Transverse colon (tissue), 4 donors: ENCODE data around the gene DACT2. TPM values are rescaled to one million over a fixed set of nuclear protein-coding genes. Genes with fewer than 3 reads are reported as not detected.

Experiments used
- DNase-seq: peaks from one replicate; pipeline ENCODE4 v3.0.0-alpha.2; 2019
- H3K27ac ChIP-seq, 4 donors: fragments of 200-600 bp; sonication (generic); 2 replicates each; pipeline ENCODE4 v1.5.1; 2016 to 2018; ENCODE audit warnings: inconsistent platforms in 4 of 4
- H3K27me3 ChIP-seq: fragments of 200-600 bp; sonication (generic); 2 replicates; pipeline ENCODE4 v1.5.1; 2017; ENCODE audit warnings: inconsistent platforms
- H3K36me3 ChIP-seq, 4 donors: fragments of 200-600 bp; sonication (generic); 2 replicates each; pipeline ENCODE4 v1.5.1; 2017 to 2019; ENCODE audit warnings: inconsistent platforms in 4 of 4
- H3K4me1 ChIP-seq, 4 donors: fragments of 200-600 bp; sonication (generic); 2 replicates each; pipeline ENCODE4 v1.5.1; 2017 to 2020; ENCODE audit warnings: inconsistent platforms in 4 of 4
- H3K4me3 ChIP-seq, 4 donors: fragments of 200-600 bp; sonication (generic); 1 replicate in 1 of 4; 2 replicates in 3 of 4; pipeline versions ENCODE4 v1.5.1 to v1.6.1; 2017 to 2019; ENCODE audit warnings: inconsistent platforms in 4 of 4
- H3K9me3 ChIP-seq, 2 donors: fragments of 200-600 bp; sonication (generic); 2 replicates each; pipeline ENCODE4 v1.5.1; 2017 to 2019; ENCODE audit warnings: inconsistent platforms in 2 of 2
- EP300 ChIP-seq: sonication (generic); formaldehyde crosslinking; IDR thresholded peaks from one replicate; pipeline ENCODE4 v1.6.1; 2017; ENCODE audit warnings: antibody characterized with exemption, low read depth
- POLR2A ChIP-seq: fragments of 450-650 bp; IDR thresholded peaks from one replicate; pipeline ENCODE4 v1.6.1; 2016; ENCODE audit warnings: antibody characterized with exemption, mild to moderate bottlenecking, moderate library complexity
- POLR2AphosphoS5 ChIP-seq, 3 donors: sonication (generic); formaldehyde crosslinking; IDR thresholded peaks; one replicate each; pipeline ENCODE4 v1.6.1; 2016; ENCODE audit warnings: antibody characterized with exemption in 3 of 3
- WGBS, 2 donors: methylation state at CpG; one replicate each; pipeline ENCODE4 v1.1.5; 2018; ENCODE audit warnings: low coverage in 1 of 2; 5-methylcytosine and 5-hydroxymethylcytosine counted together
- in situ Hi-C, 4 donors: fragments of 200-750 bp; cut with MboI; loops; one replicate each; pipeline versions ENCODE4 v1.15.0 to v1.15.1; 2017; ENCODE audit warnings: low sequenced_read_pairs in 3 of 4, low pct_ligation_motif_present in 1 of 4, low pct_unique_long_range_greater_than_20kb in 1 of 4
- intact Hi-C: fragments of 100-400 bp; cut with DNase I; formaldehyde crosslinking; loops from one replicate; pipeline ENCODE4 v1.15.1; 2023; ENCODE audit warnings: low total_unique reads
- total RNA-seq, 4 donors: library from RNA; depleted of rRNA; stranded (reverse); fragments of >200 nt; gene quantifications; one replicate each; pipeline ENCODE4 v1.1.0, GENCODE V29; 2016
- TF ChIP-seq, protein P1 (sequence below), 5 experiments: fragments of 200-600 bp in 3 of 5; fragments of 450-650 bp in 2 of 5; sonication (generic) in 3 of 5; IDR thresholded peaks; 1 replicate in 2 of 5; 2 replicates in 3 of 5; pipeline ENCODE4 v1.5.1; 2016 to 2017; ENCODE audit warnings: antibody characterized with exemption in 5 of 5, inconsistent platforms in 3 of 5, mild to moderate bottlenecking in 2 of 5, moderate library complexity in 1 of 5

Gene DACT2
- total RNA-seq, 4 donors from 2014 or later: 2.4 to 2.6 TPM; not detected in 2

DNA sequence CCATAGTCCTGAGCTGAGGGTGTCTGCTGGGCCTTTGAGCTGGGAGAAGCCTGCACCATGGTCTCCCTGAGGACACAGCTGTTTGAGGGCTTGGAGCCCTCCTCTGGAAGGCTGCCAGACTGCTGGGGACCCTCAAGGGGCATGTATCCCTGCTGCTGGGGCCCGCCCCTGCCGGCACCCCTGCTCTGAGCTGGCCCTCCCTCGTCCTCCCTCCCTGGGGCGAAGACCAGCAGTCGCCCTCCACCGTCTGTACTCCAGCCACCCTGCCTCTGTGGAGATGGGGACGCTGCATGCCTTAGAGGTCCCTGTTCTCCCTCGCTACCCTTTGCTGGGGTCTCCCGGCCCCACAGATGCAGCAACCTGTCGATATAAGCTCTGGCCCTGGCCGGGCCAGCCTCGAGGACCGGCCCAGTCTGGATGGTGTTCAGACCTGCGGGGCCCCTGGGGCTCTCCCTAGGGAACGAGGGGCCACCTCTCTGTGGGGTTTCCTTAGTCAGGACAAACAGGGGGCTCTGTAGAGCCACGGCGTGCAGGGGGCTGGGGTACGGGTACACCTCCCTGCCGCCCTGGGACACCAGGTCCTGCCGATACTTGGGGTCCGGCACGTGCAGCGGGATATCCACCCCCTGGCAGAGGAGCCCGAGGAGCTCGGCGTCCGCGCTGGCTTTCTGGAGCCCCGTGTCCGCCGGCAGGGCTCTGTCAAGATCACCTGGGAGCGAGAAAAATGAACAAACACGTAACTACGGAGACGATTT, 11.0 kb downstream of the DACT2 start:
- no peak overlapping the region for H3K4me3 ChIP-seq
- no peaks in the 10 kb centered on the region for H3K9me3 ChIP-seq
- no peaks in the 10 kb centered on the region for H3K36me3 ChIP-seq
- no peak for DNase-seq
- in situ Hi-C loops (no loop called here), intact Hi-C loops (no loop called here)
- H3K27me3 ChIP-seq: no peaks in the 10 kb centered on the region
- 80 to 95% methylated on average over 1 to 34 of the region's 35 CpGs for WGBS, 2 donors
- H3K27ac ChIP-seq: no peak overlapping the region
- H3K4me1 ChIP-seq: peaks cover 0 to 9% (median 5%) of the 10 kb centered on the region in 4 donors
- no peak for TF ChIP-seq POLR2AphosphoS5 (IDR thresholded peaks at IDR 0.05)
- TF ChIP-seq POLR2A: no peak
- TF ChIP-seq, protein P1, sequence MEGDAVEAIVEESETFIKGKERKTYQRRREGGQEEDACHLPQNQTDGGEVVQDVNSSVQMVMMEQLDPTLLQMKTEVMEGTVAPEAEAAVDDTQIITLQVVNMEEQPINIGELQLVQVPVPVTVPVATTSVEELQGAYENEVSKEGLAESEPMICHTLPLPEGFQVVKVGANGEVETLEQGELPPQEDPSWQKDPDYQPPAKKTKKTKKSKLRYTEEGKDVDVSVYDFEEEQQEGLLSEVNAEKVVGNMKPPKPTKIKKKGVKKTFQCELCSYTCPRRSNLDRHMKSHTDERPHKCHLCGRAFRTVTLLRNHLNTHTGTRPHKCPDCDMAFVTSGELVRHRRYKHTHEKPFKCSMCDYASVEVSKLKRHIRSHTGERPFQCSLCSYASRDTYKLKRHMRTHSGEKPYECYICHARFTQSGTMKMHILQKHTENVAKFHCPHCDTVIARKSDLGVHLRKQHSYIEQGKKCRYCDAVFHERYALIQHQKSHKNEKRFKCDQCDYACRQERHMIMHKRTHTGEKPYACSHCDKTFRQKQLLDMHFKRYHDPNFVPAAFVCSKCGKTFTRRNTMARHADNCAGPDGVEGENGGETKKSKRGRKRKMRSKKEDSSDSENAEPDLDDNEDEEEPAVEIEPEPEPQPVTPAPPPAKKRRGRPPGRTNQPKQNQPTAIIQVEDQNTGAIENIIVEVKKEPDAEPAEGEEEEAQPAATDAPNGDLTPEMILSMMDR (IDR thresholded peaks at IDR 0.05): no peak

DNA sequence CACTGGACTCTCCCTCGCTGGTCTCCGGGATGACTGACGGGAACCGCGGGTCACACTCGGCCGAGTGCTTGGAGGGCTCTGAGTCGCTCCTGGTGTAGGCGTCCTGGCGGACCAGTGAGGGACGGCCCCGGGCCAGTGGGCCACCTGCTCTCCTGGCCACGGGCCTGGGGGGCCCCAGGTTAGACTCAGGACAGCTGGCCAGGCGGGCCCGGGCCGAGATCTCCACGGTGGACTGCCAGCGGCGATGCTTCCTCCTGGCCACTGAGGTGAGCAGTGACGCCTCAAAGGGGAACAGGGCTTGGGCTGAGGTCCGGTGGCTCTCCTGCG, 11.9 kb downstream of the DACT2 start:
- DNase-seq: no peak
- intact Hi-C loops (no loop called here), in situ Hi-C loops (no loop called here)
- Histone ChIP-seq H3K27ac (no peak overlapping the region), H3K9me3 (no peaks in the 10 kb centered on the region), H3K36me3 (no peaks in the 10 kb centered on the region), H3K4me1 (peaks cover 0 to under 1% (median under 1%) of the 10 kb centered on the region in 4 donors), H3K4me3 (no peak overlapping the region), H3K27me3 (no peaks in the 10 kb centered on the region)
- 88% methylated on average over 17 of the region's 22 CpGs; no CpG with 5 or more reads in 1 of the 2 donors for WGBS, 2 donors
- TF ChIP-seq, protein P1 (IDR thresholded peaks at IDR 0.05): no peak
- no peak for TF ChIP-seq POLR2AphosphoS5 (IDR thresholded peaks at IDR 0.05)
- no peak for TF ChIP-seq EP300
- TF ChIP-seq POLR2A: no peak

DNA sequence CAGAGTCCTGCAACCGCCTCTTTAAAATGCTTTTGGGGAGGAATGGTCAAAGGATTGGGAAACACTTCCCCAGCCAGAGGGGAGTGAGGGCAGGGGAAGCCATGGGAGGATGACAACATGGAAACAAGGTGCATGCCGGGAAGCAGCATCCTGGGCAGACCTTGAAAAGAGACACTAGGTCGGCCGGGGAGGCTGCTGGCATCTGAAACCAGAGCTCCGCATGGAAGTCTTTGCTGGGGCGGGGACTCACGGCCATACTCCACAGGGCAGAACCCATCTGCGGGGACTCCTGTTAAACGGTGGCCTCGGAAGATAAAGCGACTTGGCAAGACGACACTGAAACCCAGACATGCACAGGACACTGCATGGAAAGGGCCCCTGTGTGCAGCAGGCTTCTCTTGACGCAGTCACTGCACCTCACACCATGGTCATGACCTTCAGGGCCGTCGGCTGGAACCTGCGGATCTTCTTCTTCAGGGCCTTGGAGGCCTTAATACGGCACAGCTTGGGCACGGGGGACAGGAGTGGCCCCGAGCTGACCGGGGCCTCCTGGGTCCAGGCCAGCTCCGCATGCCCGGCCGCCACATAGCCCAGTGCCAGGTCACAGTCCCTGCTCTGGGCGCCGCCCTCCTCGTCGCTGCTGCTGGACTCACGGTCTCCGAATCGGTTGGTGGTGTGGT, 12.4 kb downstream of the DACT2 start:
- Histone ChIP-seq H3K36me3 (no peaks in the 10 kb centered on the region), H3K27me3 (no peaks in the 10 kb centered on the region), H3K27ac (no peak overlapping the region), H3K4me1 (peaks cover 0 to 5% (median 2%) of the 10 kb centered on the region in 4 donors), H3K4me3 (no peak overlapping the region), H3K9me3 (no peaks in the 10 kb centered on the region)
- TF ChIP-seq EP300 (no peak), POLR2AphosphoS5 (IDR thresholded peaks at IDR 0.05) (no peak), POLR2A (no peak)
- TF ChIP-seq, protein P1 (IDR thresholded peaks at IDR 0.05): no peak
- intact Hi-C loops (no loop called here), in situ Hi-C loops (no loop called here)
- DNase-seq: no peak
- 60 to 92% methylated on average over 1 to 30 of the region's 30 CpGs for WGBS, 2 donors

DNA sequence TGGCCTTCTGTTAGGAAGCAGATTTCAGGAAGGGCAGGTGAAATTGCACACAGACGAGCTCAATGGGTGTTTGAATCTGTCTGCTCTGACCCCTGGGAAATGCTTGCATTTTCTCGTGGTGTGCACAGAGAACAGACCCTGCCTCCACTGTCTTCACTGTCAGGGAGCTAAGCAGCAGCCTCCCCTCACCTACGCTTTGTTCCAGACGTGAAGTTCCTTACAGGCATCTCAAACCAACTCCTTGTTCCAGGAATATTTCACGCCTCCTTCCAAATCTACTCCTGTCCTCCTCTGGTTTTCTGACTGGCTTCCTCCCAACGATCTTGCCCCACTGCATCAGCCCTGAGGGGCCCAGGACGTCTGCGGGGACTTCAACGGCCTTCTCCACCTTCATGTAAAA, 13.7 kb downstream of the DACT2 start:
- intact Hi-C loops (no loop called here), in situ Hi-C loops (no loop called here)
- DNase-seq: no peak
- Histone ChIP-seq H3K36me3 (no peaks in the 10 kb centered on the region), H3K4me1 (peaks cover 0 to 11% (median 3%) of the 10 kb centered on the region in 4 donors), H3K27ac (no peak overlapping the region), H3K4me3 (no peak overlapping the region), H3K9me3 (no peaks in the 10 kb centered on the region), H3K27me3 (no peaks in the 10 kb centered on the region)
- TF ChIP-seq POLR2AphosphoS5 (IDR thresholded peaks at IDR 0.05) (no peak), POLR2A (no peak), EP300 (no peak)
- TF ChIP-seq, protein P1 (IDR thresholded peaks at IDR 0.05): no peak
- WGBS, 2 donors: 80 to 81% methylated on average over 9 of the region's 9 CpGs
